Measurements from ENCODE around the gene ARHGAP23.

DNA sequence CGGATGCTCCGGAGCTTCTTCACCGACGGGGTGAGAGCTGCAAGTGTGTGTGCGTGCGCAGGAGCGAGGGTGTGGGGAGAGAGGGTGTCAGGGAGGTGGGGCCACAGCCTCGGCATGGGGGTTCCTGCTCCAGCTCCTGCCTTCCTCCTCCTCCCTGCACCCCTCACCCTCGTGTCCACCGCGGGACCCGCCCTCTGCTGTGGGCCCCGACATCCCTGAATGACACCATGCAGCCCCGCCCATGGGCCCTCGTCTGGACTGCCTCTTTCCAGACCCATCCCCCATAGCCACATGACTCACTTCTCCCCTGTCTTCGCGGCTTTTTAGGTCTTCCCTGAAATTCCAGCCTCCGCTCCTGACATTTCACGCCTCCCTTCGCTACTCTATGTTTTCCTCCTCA is 41.6 kb downstream of the ARHGAP23 start:
- TF ChIP-seq, protein P1, sequence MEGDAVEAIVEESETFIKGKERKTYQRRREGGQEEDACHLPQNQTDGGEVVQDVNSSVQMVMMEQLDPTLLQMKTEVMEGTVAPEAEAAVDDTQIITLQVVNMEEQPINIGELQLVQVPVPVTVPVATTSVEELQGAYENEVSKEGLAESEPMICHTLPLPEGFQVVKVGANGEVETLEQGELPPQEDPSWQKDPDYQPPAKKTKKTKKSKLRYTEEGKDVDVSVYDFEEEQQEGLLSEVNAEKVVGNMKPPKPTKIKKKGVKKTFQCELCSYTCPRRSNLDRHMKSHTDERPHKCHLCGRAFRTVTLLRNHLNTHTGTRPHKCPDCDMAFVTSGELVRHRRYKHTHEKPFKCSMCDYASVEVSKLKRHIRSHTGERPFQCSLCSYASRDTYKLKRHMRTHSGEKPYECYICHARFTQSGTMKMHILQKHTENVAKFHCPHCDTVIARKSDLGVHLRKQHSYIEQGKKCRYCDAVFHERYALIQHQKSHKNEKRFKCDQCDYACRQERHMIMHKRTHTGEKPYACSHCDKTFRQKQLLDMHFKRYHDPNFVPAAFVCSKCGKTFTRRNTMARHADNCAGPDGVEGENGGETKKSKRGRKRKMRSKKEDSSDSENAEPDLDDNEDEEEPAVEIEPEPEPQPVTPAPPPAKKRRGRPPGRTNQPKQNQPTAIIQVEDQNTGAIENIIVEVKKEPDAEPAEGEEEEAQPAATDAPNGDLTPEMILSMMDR (IDR thresholded peaks at IDR 0.05) = no peak
- no peak for TF ChIP-seq POLR2A (IDR thresholded peaks at IDR 0.05)

Measured in thyroid gland (tissue), 4 donors.